ENCODE data around the gene POC1B. TPM values are rescaled to one million over a fixed set of nuclear protein-coding genes. Genes with fewer than 3 reads are reported as not detected.

POC1B gene
- total and polyA plus RNA-seq, 5 donors: 5.4 to 13.1 (median 8.1) TPM

DNA sequence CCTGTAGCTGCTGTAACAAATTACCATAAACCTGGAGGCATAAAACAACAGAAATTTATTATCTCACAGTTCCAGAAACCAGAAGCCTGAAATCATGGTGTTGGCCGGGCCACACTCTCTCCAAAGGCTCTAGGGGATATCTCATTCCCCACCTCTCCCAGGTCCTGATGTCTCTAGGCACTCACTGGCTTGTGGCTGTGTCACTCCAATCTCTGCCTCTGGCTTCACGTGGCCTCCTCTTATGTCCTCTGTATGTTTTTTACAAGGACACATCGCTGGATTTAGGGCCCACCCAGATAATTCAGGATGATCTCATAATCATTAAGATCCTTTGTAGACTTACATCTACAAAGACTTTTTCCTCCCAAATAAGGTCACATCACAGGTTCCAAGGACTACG, 9.2 kb downstream of the POC1B start:
- 86% methylated on average over 4 of the region's 4 CpGs for WGBS
- H3K9me3 ChIP-seq (ENCODE audit: control insufficient read depth, low read length): no peaks in the 10 kb centered on the region
- H3K27me3 ChIP-seq (ENCODE audit: control insufficient read depth, insufficient read depth): no peaks in the 10 kb centered on the region
- H3K4me3 ChIP-seq (ENCODE audit: low read length): no peak overlapping the region
- intact Hi-C loops (cut with DNase I): loop anchor here in 1 of 4 donors (5.0 kb wide), 1 partner anchor 494 kb away; no protein-coding TSS in a partner anchor
- DNase-seq (no peak), ATAC-seq (no peak)
- peaks cover 8% of the 10 kb centered on the region for H3K4me1 ChIP-seq (ENCODE audit: control insufficient read depth, insufficient read depth, low read length)
- no peak overlapping the region for H3K27ac ChIP-seq (ENCODE audit: low read length)

DNA sequence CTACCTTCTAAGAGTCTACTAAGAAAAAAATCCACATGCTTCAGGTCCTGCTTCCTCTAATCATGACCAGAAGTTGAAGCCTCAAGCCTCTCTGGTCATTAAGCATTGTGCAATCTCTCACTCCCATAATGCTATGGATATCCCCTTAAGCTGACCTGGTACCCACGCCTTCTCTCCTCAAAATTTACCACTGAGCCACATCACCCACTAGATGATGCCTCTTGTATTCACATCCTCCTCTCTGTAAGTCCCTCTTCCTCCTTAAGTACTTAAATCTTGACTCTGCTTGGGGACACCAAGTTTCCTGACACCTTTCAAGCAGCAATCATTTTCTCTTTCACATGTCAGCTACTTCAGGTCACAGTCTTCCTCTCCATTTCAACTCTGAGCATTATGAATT, 11.1 kb downstream of the POC1B start:
- 92% methylated on average over 1 of the region's 1 CpG for WGBS
- Histone ChIP-seq H3K27ac (ENCODE audit: low read length) (no peak overlapping the region), H3K4me1 (ENCODE audit: control insufficient read depth, insufficient read depth, low read length) (peaks cover 8% of the 10 kb centered on the region), H3K27me3 (ENCODE audit: control insufficient read depth, insufficient read depth) (no peaks in the 10 kb centered on the region), H3K4me3 (ENCODE audit: low read length) (no peak overlapping the region), H3K9me3 (ENCODE audit: control insufficient read depth, low read length) (no peaks in the 10 kb centered on the region)
- DNase-seq: no peak
- ATAC-seq: no peak
- intact Hi-C loops (cut with DNase I): loop anchor here in 1 of 4 donors (5.0 kb wide), 1 partner anchor 492 kb away; no protein-coding TSS in a partner anchor

DNA sequence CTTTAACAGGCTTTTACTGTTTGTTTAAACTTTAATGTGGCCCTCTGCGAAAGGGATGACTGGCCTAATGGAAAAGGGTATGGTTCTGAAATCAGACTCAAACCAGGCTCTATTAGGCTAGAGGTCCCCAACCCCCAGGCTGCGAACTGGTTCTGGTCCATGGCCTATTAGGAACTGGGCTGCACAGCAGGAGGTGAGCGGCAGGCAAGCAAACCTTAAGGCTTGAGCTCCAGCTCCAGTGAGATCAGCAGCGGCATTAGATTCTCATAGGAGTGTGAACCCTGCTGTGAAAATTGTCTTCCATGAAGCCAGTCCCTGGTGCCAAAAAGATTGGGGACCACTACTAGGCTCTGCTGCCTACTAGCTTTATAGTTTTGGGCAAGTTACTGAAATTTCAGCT, 12.3 kb downstream of the POC1B start:
- no peak for ATAC-seq
- 89% methylated on average over 4 of the region's 4 CpGs for WGBS
- intact Hi-C loops (cut with DNase I): no loop called here
- H3K9me3 ChIP-seq (ENCODE audit: control insufficient read depth, low read length): no peaks in the 10 kb centered on the region
- H3K27ac ChIP-seq (ENCODE audit: low read length): no peak overlapping the region
- H3K27me3 ChIP-seq (ENCODE audit: control insufficient read depth, insufficient read depth): no peaks in the 10 kb centered on the region
- no peak overlapping the region for H3K4me3 ChIP-seq (ENCODE audit: low read length)
- peaks cover 8% of the 10 kb centered on the region for H3K4me1 ChIP-seq (ENCODE audit: control insufficient read depth, insufficient read depth, low read length)
- no peak for DNase-seq

DNA sequence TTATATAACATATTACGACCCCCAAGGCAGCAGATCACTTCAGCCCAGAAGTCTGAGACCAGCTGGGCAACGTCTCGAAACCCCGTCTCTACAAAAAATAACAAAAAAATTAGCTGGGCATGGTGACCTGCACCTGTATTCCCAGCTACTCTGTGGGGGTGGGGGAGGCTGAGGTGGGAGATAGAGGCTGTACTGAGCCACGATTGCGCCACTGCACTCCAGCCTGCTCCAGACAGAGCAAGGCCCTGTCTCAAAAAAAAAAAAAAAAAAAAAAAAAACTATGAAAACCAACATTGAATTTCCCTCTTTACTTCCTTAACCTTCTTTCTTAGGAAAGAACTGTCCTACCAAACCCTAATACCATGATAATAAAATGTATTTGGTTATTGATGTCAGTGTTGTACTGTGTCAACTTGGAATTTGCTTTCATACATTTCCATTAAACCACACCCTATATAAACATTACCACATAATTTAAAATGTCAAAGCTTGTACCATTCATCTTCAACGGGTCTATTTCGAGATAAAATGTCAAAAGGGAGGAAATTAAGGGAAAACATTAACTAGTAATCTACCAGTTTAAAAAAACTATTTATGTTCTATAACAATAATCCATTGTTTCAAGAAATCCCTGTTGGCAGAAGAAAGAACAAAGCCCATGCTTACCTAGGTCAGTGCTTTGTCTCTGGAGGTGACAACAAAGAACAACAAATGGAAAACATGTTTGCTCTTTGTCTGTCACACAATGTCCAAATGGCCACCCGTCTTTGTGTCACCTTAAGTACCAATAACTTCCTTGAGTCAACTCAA, 18.6 kb downstream of the POC1B start:
- intact Hi-C loops (cut with DNase I): no loop called here
- whole genome bisulfite sequencing: 76% methylated on average over 9 of the region's 9 CpGs
- H3K4me1 ChIP-seq (ENCODE audit: control insufficient read depth, insufficient read depth, low read length): no peaks in the 10 kb centered on the region

DNA sequence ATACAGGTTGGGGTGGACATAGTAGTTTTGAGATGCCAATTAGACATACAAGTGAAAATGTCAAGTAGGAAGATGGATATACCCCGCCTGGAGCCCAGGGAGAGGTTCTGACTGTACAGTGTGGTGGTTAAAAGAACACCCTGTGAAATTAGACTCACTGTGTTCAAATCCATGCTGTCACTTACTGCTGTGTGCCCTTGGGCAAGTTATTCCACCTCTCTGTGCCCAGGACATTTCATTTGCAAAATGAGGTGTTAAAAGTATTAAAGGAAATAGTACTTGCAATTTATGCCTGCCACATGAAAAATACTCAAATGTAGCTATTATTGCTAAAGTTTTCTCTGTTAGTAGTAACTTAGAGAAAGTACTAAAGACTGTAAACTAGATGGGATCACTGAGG, 19.8 kb downstream of the POC1B start:
- no peaks in the 10 kb centered on the region for H3K4me1 ChIP-seq (ENCODE audit: control insufficient read depth, insufficient read depth, low read length)
- intact Hi-C loops (cut with DNase I): no loop called here
- no peak for DNase-seq
- H3K27ac ChIP-seq (ENCODE audit: low read length): no peak overlapping the region
- no peaks in the 10 kb centered on the region for H3K27me3 ChIP-seq (ENCODE audit: control insufficient read depth, insufficient read depth)
- no peak for ATAC-seq
- WGBS: 50% methylated on average over 1 of the region's 1 CpG
- no peak overlapping the region for H3K4me3 ChIP-seq (ENCODE audit: low read length)
- H3K9me3 ChIP-seq (ENCODE audit: control insufficient read depth, low read length): no peaks in the 10 kb centered on the region

More for the DNA sequence above, 18.6 kb downstream of the POC1B start:
- H3K4me3 ChIP-seq (ENCODE audit: low read length): no peak overlapping the region
- H3K27me3 ChIP-seq (ENCODE audit: control insufficient read depth, insufficient read depth): no peaks in the 10 kb centered on the region
- H3K9me3 ChIP-seq (ENCODE audit: control insufficient read depth, low read length): no peaks in the 10 kb centered on the region
- DNase-seq (peak in 1 of 3 donors; percentile 46), ATAC-seq (peak in 1 of 2 donors; percentile 90)
- no peak overlapping the region for H3K27ac ChIP-seq (ENCODE audit: low read length)

DNA sequence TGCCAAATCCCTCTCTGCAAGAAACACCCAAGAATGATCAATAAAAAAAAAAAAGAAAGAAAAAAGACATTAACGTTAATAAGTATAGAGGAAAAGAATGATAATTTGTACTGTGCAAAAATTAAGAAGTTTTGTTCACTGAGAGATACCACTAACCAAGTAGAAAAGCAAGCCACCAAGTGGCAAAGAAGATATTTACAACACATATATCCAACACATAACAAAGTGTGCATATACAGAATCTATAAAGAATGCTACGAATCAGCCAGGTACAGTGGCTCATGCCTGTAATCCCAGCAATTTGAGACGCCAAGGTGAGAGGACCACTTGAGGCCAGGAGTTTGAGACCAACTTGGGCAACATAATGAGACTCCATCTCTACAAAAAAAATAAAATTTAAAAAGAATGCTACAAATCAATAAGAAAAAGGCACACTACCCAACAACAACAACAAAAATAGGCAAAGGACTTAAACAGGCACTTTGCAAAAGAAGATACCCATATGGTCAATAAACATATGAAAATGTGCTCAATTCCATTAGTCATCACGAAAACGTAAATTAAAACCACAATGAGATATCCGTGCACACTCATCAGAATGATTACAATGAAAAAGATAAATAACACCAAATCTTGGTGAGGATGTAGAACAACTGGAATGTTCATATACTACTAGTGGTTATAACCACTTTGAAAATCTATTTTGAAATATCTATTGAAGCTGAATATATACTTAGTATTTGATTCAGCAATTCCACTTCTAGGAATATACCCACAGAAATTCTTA, 21.1 kb downstream of the POC1B start:
- no peak for ATAC-seq
- Histone ChIP-seq H3K4me1 (ENCODE audit: control insufficient read depth, insufficient read depth, low read length) (no peaks in the 10 kb centered on the region), H3K4me3 (ENCODE audit: low read length) (no peak overlapping the region), H3K9me3 (ENCODE audit: control insufficient read depth, low read length) (no peaks in the 10 kb centered on the region), H3K27me3 (ENCODE audit: control insufficient read depth, insufficient read depth) (no peaks in the 10 kb centered on the region), H3K27ac (ENCODE audit: low read length) (no peak overlapping the region)
- WGBS: 94% methylated on average over 6 of the region's 6 CpGs
- no peak for DNase-seq
- intact Hi-C loops (cut with DNase I): no loop called here

DNA sequence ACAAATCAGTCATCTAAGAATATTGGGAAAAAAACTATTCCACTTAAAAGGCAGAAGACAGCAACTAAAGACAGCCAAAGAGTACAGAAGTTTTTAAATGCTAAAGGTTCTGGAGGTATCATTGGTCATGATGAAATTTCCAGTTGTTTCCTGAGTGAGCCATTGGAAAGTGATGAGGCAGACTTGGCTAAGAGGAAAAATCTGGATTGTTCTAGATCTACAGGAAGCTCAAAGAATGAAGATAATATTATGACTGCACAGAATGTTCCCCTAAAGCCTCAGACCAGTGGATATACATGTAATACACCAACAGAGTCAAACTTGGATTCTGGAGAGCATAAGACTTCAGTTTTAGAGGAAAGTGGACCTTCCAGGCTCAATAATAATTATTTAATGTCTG, 24.1 kb downstream of the POC1B start:
- no peak overlapping the region for H3K27ac ChIP-seq (ENCODE audit: low read length)

DNA sequence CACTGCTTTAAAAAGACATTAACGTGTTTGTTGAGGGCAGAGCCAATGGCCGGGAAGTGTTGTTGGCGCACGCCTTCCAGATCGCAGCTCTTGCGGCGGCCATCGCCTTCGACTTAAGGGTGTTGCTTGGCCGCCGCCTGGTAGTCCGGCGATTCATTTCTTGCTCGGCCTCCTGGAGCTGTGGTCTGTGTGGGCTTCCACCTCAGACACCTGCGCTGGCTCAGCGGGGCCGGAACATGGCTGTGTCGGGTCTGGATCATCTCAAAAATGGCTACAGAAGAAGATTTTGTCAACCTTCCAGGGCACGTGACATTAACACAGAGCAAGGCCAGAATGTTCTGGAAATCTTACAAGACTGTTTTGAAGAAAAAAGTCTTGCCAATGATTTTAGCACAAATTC, 26.0 kb downstream of the POC1B start:
- intact Hi-C loops (cut with DNase I): no loop called here
- Histone ChIP-seq H3K27ac (ENCODE audit: low read length) (no peak overlapping the region), H3K27me3 (ENCODE audit: control insufficient read depth, insufficient read depth) (no peaks in the 10 kb centered on the region), H3K4me3 (ENCODE audit: low read length) (no peak overlapping the region), H3K9me3 (ENCODE audit: control insufficient read depth, low read length) (no peaks in the 10 kb centered on the region), H3K4me1 (ENCODE audit: control insufficient read depth, insufficient read depth, low read length) (no peaks in the 10 kb centered on the region)
- DNase-seq (peak in 2 of 3 donors; percentile 56 to 57), ATAC-seq (no peak)
- 90% methylated on average over 19 of the region's 19 CpGs for WGBS

More for the DNA sequence above, 24.1 kb downstream of the POC1B start:
- H3K4me3 ChIP-seq (ENCODE audit: low read length): no peak overlapping the region
- H3K9me3 ChIP-seq (ENCODE audit: control insufficient read depth, low read length): no peaks in the 10 kb centered on the region
- ATAC-seq (peak in 1 of 2 donors; percentile 83), DNase-seq (no peak)
- no peaks in the 10 kb centered on the region for H3K4me1 ChIP-seq (ENCODE audit: control insufficient read depth, insufficient read depth, low read length)
- no peaks in the 10 kb centered on the region for H3K27me3 ChIP-seq (ENCODE audit: control insufficient read depth, insufficient read depth)
- intact Hi-C loops (cut with DNase I): no loop called here

DNA sequence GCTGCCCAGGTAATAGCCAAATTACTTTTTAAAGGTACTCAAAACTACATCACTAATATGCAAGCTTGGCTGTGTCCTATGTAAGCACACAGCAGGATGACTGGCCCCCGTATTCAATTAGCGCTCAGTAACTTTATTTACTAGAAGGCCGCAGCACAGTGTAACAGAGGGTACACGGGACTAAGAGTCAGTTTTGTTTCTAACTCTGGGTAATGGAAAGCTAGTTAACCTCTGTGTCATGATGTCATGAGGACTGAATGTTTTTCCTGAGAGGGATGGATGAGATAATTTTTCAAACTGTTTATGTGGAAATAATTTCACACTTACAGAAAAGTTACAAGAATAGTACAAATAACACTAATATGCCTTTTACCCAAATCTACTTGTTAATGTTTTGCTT, 28.4 kb downstream of the POC1B start:
- no peaks in the 10 kb centered on the region for H3K4me1 ChIP-seq (ENCODE audit: control insufficient read depth, insufficient read depth, low read length)
- ATAC-seq (peak; percentile 75 to 79), DNase-seq (no peak)
- 59% methylated on average over 4 of the region's 4 CpGs for WGBS
- intact Hi-C loops (cut with DNase I): no loop called here
- no peak overlapping the region for H3K4me3 ChIP-seq (ENCODE audit: low read length)
- no peaks in the 10 kb centered on the region for H3K9me3 ChIP-seq (ENCODE audit: control insufficient read depth, low read length)
- peak overlapping the region; percentile 17 for H3K27ac ChIP-seq (ENCODE audit: low read length)
- no peaks in the 10 kb centered on the region for H3K27me3 ChIP-seq (ENCODE audit: control insufficient read depth, insufficient read depth)

DNA sequence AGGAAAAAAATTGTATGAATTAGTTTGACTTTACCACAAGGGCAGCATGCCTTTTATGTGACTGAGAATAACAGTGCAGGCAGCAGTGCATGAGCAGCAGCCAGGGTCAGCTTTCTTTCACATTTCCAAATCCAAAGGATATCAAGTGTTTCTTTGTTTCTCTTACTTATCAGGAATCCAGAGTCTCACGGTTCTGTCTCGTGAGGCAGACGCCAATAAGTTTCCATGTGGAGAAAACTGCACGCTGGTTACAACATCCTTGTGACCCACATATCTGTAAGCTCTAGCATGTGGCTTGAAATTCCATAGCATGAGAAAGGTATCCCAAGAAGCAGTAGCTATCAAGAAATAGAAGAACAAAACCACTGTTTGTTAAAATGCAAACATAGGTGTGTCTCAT, 28.8 kb downstream of the POC1B start:
- Histone ChIP-seq H3K9me3 (ENCODE audit: control insufficient read depth, low read length) (no peaks in the 10 kb centered on the region), H3K27me3 (ENCODE audit: control insufficient read depth, insufficient read depth) (no peaks in the 10 kb centered on the region), H3K4me1 (ENCODE audit: control insufficient read depth, insufficient read depth, low read length) (no peaks in the 10 kb centered on the region), H3K27ac (ENCODE audit: low read length) (peak overlapping the region; percentile 17), H3K4me3 (ENCODE audit: low read length) (no peak overlapping the region)
- WGBS: 52% methylated on average over 4 of the region's 4 CpGs
- ATAC-seq: peak; percentile 77
- DNase-seq: peak in 1 of 3 donors; percentile 60
- intact Hi-C loops (cut with DNase I): no loop called here
